GM13977 (cell line): ENCODE data around the gene DNAL4.

Experiments
- DNase-seq: peaks from one replicate; pipeline ENCODE4 v3.0.0; 2012; ENCODE audit warnings: low spot score
- CTCF ChIP-seq: IDR thresholded peaks from 2 replicates; pipeline ENCODE4 v1.5.1; 2012; ENCODE audit warnings: mild to moderate bottlenecking, control low read depth; ENCODE audit not compliant: insufficient read depth; ENCODE audit errors: extremely low read depth, missing control alignments
- in situ Hi-C: fragments of 300-500 bp; cut with MboI; formaldehyde crosslinking; loops from one replicate; pipeline ENCODE4 v1.12.0; 2022; ENCODE audit warnings: low sequenced_read_pairs, low pct_unique_long_range_greater_than_20kb, mixed read lengths, inconsistent platforms; ENCODE audit not compliant: unreplicated experiment

Gene DNAL4

DNA sequence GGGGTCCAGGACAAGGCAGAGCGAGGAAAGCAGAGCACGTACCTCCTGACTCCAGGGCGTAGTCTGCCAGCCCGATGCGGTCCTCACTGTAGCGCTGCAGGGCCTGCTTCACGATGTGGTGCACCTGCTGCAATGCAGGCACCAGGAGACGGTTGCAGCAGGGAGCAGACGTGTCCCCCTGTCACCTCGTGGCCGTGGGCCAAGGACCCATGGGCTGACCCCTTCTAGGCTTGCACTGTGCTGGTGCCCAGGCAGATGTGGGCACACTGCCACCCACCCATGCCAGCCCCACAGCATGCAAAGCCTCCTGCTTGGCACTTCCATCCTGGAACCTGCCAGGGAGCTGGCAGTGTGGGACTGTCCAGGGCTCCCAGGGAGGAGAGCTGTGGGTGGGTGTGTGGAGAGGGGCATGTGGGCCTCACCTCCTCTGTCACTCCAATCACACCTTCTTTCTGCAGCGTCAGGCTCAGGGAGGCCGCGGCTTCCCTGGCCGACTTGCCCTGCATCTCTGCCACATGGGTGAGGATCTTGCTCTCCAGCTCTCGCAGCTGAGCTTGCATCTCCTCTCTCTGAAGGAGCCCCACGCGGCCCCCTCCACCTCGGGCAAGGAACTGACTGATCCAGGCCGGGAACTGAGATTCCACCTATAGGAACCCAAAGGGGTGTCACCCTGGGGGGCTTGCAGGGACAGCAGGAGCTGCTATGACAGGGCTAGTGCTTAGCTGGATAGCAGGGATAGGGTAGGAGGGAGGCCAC, 54.5 kb downstream of the DNAL4 start:
- no peak for DNase-seq
- TF ChIP-seq CTCF, result no peak
- in situ Hi-C loops, result no loop called here

DNA sequence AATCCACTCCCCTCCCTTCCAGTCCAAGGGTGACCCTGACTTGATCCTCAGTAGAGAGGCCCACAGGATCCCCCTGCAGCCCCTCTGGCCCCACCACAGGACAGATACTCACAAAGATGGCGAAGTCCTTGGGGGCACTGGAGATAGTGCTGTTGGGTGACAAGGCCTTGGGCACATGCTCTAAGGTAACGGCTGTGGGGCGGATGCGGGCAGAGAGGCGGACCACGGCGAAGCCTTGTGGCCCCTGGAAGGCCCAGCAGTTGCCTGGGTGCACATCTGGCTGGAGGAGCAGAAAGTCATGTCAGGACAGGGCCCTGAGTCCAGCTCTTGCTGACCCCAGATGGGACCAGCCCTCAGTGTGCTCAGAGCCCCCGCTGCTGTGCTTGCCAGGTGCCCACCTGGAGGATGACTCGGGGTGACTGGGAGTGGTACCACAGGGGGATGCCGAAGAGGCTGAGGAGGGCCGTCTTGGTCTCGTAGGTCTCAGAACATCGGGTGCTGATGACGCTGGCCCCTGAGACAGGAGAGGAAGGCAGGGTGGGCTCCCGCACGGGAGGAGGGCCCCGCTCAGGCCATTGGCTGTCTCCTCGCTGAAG, 55.4 kb downstream of the DNAL4 start:
- TF ChIP-seq CTCF, result no peak
- in situ Hi-C loops, result no loop called here
- no peak for DNase-seq

DNA sequence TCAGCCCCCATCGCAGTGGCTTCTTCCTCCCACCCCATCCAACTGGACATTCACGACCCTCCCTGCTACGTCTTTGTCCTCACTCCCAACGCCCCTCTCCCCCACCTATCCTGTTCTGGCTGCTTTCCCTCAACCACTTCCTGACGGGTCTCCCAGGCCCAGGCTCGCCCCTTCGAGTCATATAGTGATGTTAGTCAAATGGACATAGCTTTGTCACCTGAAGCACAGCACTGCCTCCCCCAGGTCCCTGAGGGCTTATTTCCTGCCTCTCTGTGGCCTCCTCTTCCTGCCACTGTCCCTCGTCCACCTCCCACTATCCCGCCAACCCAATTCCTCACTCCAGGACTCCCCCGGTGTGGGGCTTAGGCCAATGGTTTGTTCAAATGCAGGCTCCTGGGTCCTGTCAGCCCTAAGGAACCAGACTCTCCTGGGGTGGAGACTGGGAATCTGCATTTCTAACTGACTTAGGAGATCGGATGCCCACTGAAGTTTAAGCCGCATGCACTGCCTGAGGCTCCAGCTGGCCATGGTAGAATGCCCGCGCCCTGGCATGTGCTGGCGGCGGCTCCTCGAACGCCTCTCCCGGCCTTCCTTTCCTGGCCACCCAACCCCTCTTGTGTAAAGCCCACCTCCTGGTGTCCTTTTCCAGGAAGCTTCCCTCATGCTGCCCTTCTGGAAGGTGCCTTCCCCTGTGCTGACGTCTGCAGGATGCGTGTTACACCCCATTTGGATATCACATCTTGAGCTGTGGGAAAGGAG, 56.5 kb downstream of the DNAL4 start:
- in situ Hi-C loops, result no loop called here
- no peak for DNase-seq
- no peak for TF ChIP-seq CTCF

GRCh38 chr22:38736257-38736570, 57.7 kb downstream of the DNAL4 start:
- DNase-seq, result no peak
- TF ChIP-seq CTCF, result no peak
- in situ Hi-C loops, result no loop called here

DNA sequence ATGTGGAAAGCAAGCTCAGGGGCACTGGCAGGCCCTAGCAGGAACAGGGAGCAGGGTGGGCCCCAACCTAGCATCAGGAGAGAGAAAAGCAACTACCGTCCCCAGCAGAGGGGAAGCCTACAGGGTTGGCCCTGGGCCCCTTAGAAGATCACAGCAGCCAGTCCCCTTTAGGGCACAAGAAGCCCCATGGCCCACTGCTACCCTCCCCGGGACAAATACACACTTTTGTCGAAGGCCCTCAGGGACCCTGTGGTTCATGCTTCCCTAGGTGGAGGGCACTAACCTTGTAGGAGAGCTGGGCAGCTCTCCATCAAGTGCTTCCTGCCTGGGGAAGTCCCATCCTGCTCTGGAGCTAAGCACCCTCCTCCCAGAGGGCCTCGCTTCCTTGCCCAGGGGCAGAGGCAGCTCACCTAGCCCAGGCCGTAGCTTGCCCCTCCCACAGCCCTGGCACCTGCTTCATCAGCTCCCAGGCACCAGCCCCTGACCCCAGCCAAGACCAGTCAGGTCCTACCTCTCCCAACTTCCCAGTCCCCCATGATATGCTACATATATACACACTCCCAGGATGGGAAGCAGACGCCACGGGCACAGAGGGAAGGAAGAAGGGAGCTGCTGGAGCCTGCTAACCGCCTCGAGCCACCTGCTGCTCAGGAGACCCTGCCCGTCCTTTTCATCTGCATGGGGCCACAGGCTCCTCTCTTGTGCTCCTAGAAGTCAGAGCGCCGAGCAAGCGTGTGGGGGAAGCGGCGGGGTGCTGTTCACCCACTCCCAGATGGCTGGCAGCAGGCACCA, 58.3 kb downstream of the DNAL4 start:
- in situ Hi-C loops, result no loop called here
- TF ChIP-seq CTCF, result no peak
- no peak for DNase-seq

DNA sequence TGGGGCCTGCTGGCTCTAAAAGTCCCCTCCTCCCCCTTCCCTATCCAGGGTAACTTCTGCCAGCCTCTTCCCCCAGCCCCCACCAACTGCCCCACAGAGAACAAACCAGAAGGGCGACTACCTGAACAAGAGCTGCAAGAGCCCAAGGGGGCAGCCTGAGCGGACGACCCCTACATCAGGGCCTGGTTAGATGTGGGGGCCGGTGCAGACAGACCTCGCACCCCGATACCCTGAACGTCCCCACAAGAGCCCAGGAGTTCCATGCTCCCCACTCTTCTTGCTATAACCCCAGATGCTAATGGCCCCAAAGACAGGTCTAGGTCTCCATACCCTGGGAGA, 58.8 kb downstream of the DNAL4 start:
- DNase-seq, result no peak
- TF ChIP-seq CTCF, result no peak
- in situ Hi-C loops, result no loop called here
